ENCODE data around the gene TMEM120A. TPM values are rescaled to one million over a fixed set of nuclear protein-coding genes. Genes with fewer than 3 reads are reported as not detected.

The TMEM120A gene
- polyA plus RNA-seq, 1 of the 3 experiments (the other 2 are of a cell fraction), result 59.8 TPM

GRCh38 chr7:76009672-76010600 is 15.5 kb upstream of the TMEM120A start:
- H4K20me1 ChIP-seq (ENCODE audit: insufficient read depth), result no peaks in the 10 kb centered on the region
- H3K9ac ChIP-seq, result no peak overlapping the region
- H3K79me2 ChIP-seq (ENCODE audit: insufficient read depth), result 0 out of 2 replicates have a peak, but pooled peaks cover 3% of the 10 kb centered on the region
- CTCF ChIA-PET, result interaction anchor here (0.8 to 6.1 kb wide), 4 partner anchors 11 to 144 kb away, joined by 3 to 36 read pairs (median 19); partner anchors contain the start of gene TMEM120A
- no peaks in the 10 kb centered on the region for H3K9me3 ChIP-seq
- no peaks in the 10 kb centered on the region for H3F3A ChIP-seq (replicated peaks; ENCODE audit: insufficient read depth)
- TF ChIP-seq TAF1 (IDR thresholded peaks at IDR 0.05; ENCODE audit: borderline replicate concordance, low read depth, low read length), result no peak
- no peak for TF ChIP-seq FOXM1 (IDR thresholded peaks at IDR 0.05; ENCODE audit: low read depth)
- no peak for TF ChIP-seq MEF2A (IDR thresholded peaks at IDR 0.05; ENCODE audit: borderline replicate concordance, low read depth)
- TF ChIP-seq SIN3A (IDR thresholded peaks at IDR 0.05; ENCODE audit: borderline replicate concordance, low read depth, low read length), result no peak
- no peak for TF ChIP-seq CHD2 (IDR thresholded peaks at IDR 0.05; ENCODE audit: low read length, partially characterized antibody)
- no peak for TF ChIP-seq ZBTB33 (IDR thresholded peaks at IDR 0.05; ENCODE audit: borderline replicate concordance, low read depth)
- TF ChIP-seq FOSL2 (IDR thresholded peaks at IDR 0.05; ENCODE audit: borderline replicate concordance, low read depth), result no peak
- TF ChIP-seq YY1 (IDR thresholded peaks at IDR 0.05; ENCODE audit: low read depth), result no peak
- TF ChIP-seq ELF1 (IDR thresholded peaks at IDR 0.05), result no peak
- no peak for TF ChIP-seq RXRA (IDR thresholded peaks at IDR 0.05; ENCODE audit: borderline replicate concordance, low read depth)
- TF ChIP-seq NRF1 (IDR thresholded peaks at IDR 0.05; ENCODE audit: low read depth, low read length), result no peak
- no peak for TF ChIP-seq TCF12 (IDR thresholded peaks at IDR 0.05)
- no peak for TF ChIP-seq REST (IDR thresholded peaks at IDR 0.05; ENCODE audit: low read depth, low read length)
- no peak overlapping the region for H2AFZ ChIP-seq (ENCODE audit: low read depth)
- H3K4me3 ChIP-seq (ENCODE audit: low read depth in 2 of 2, low read length in 1 of 2), result no peak overlapping the region
- no peaks in the 10 kb centered on the region; a peak in 1 of 4 replicates for H3K4me1 ChIP-seq (ENCODE audit: control insufficient read depth in 1 of 2, insufficient read depth in 2 of 2, low read depth in 1 of 2, low read length in 1 of 2)
- peaks cover 3 to 4% of the 10 kb centered on the region in 2 experiments for H3K36me3 ChIP-seq (replicated peaks in 1 of 2; ENCODE audit: control insufficient read depth in 1 of 2, insufficient read depth in 2 of 2, low read length in 1 of 2)
- POLR2A ChIA-PET, result interaction anchor here (0.6 kb wide), 1 partner anchor 145 kb away, joined by 5 read pairs; no protein-coding TSS in a partner anchor
- no peak overlapping the region for H3K27ac ChIP-seq (ENCODE audit: low read depth in 2 of 2, low read length in 1 of 2)
- H3K4me2 ChIP-seq, result no peak overlapping the region
- DNase-seq, result no peak
- H3K27me3 ChIP-seq (ENCODE audit: insufficient read depth), result no peaks in the 10 kb centered on the region
- no peaks in the 10 kb centered on the region for H3K9me2 ChIP-seq
- WGBS (ENCODE audit: low lambda C conversion rate), result 94% methylated on average over 11 of the region's 11 CpGs

Data from SK-N-SH (cell line).